T-helper 1 cell treated with Interleukin-12 subunit alpha and Interleukin-12 subunit beta and Interleukin-4 antibody, amounts not matched to agents 30 μg/mL and 1 μg/mL, for 36 hours (primary cell): ENCODE measurements around the gene SPTB.

Experiments
- H3K27ac Mint-ChIP-seq: one replicate; pipeline ENCODE4 v1.8.0; 2021; ENCODE audit warnings: mild to moderate bottlenecking, mixed read lengths
- H3K27me3 Mint-ChIP-seq: one replicate; pipeline ENCODE4 v1.8.0; 2021; ENCODE audit warnings: low read depth, mixed read lengths
- H3K36me3 Mint-ChIP-seq: one replicate; pipeline ENCODE4 v1.8.0; 2021; ENCODE audit warnings: low read depth, mixed read lengths
- H3K4me1 Mint-ChIP-seq: one replicate; pipeline ENCODE4 v1.8.0; 2021; ENCODE audit warnings: low read depth, mixed read lengths
- H3K4me3 Mint-ChIP-seq: one replicate; pipeline ENCODE4 v1.8.0; 2021; ENCODE audit warnings: mild to moderate bottlenecking, moderate library complexity, mixed read lengths
- H3K9me3 Mint-ChIP-seq: one replicate; pipeline ENCODE4 v1.8.0; 2021; ENCODE audit warnings: mixed read lengths

SPTB gene

GRCh38 chr14:64788706-64789105 lies 91.0 kb downstream of the SPTB start:
- no peaks in the 10 kb centered on the region for H3K4me1 Mint-ChIP-seq
- H3K27ac Mint-ChIP-seq, result no peak overlapping the region
- H3K27me3 Mint-ChIP-seq, result peaks cover 5% of the 10 kb centered on the region
- no peak overlapping the region for H3K4me3 Mint-ChIP-seq
- H3K36me3 Mint-ChIP-seq, result no peaks in the 10 kb centered on the region
- H3K9me3 Mint-ChIP-seq, result no peaks in the 10 kb centered on the region

DNA sequence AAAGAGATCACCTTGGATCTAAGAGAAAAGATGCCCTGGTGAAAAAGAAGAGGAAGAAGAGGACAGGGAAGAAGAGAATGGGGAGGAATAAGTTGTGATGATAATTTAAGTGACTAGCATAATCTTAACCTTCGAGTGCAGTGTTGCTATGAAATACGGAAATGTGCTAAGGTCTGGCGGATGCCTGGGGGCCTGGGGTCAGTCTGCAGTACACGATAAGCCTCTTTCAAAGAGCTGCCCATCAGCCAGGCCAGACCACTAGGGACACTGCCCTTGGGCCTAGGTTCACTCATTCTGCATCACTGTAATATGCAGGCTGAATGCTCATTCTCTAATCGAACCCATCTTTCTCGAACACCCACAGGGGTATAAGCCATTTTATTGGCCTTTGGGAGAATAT lies 92.1 kb downstream of the SPTB start:
- H3K4me3 Mint-ChIP-seq, result no peak overlapping the region
- H3K27ac Mint-ChIP-seq, result no peak overlapping the region
- no peaks in the 10 kb centered on the region for H3K9me3 Mint-ChIP-seq
- H3K4me1 Mint-ChIP-seq, result no peaks in the 10 kb centered on the region
- H3K36me3 Mint-ChIP-seq, result no peaks in the 10 kb centered on the region
- H3K27me3 Mint-ChIP-seq, result peaks cover 5% of the 10 kb centered on the region

DNA sequence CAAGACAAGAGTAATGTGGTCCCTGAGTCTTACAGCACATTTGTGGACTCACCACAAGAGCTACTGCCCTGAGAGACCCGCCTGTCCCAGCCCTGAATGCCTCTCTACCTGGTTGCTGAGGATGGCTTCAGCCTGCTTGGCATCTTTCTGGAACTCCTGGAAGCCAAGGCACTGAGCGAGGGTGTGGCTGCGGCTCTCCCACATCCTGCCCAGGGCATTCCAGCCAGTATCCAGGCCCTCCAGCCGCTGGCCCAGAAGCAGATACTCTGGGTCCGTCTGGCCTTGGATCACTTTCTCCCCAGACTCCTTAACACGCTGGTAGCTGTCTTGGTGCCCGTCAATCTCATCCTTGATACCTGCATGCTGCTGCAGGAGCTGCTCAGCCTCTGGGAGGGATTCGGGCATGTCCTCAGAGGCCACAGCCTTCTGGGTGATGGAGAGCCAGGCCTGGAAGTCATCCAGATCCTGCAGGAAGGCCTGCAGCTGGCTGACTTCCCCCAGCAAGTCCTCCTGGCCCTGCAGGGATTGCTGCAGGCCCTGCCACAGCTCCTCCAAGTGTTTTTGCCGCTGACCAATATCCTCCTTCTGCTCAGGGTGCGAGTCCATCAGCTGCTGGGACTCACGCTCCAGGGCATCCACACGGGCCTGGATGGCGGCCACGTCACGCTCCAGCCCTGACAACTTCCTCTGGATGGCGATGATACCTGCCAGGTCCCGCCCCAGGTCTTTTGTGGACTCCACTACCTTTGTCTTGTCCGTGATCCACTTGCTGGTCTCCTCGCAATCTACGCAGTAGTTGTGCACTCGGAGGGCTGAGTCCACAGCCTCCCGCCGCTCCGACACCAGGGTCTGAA lies 93.2 kb downstream of the SPTB start:
- no peak overlapping the region for H3K27ac Mint-ChIP-seq
- no peak overlapping the region for H3K4me3 Mint-ChIP-seq
- no peaks in the 10 kb centered on the region for H3K9me3 Mint-ChIP-seq
- H3K36me3 Mint-ChIP-seq, result no peaks in the 10 kb centered on the region
- no peaks in the 10 kb centered on the region for H3K4me1 Mint-ChIP-seq
- H3K27me3 Mint-ChIP-seq, result peaks cover 5% of the 10 kb centered on the region

DNA sequence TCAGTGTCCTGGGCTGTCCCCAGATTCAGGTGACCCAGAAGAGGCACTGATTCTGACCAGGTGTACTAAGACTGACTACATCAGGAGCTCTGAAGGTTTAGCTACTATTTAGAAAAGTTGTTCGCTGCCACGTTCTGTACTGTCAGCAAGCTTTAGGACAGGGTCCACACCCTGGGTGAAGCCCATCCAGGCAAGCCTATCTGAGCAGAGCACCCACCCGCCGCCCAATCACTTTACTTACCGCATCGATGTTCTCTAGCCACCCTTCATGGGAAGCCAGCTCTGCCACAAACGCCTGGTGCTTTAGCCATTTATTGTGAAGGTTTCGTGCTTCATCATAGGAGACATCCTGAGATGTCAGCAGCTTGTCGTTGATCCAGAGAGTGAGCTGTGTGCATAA lies 95.7 kb downstream of the SPTB start:
- no peaks in the 10 kb centered on the region for H3K9me3 Mint-ChIP-seq
- no peaks in the 10 kb centered on the region for H3K36me3 Mint-ChIP-seq
- H3K27ac Mint-ChIP-seq, result no peak overlapping the region

GRCh38 chr14:64782196-64782595 lies 97.5 kb downstream of the SPTB start:
- H3K27me3 Mint-ChIP-seq, result no peaks in the 10 kb centered on the region
- H3K9me3 Mint-ChIP-seq, result no peaks in the 10 kb centered on the region
- H3K4me3 Mint-ChIP-seq, result no peak overlapping the region
- no peaks in the 10 kb centered on the region for H3K4me1 Mint-ChIP-seq
- no peaks in the 10 kb centered on the region for H3K36me3 Mint-ChIP-seq
- no peak overlapping the region for H3K27ac Mint-ChIP-seq

More for the DNA sequence above, 95.7 kb downstream of the SPTB start:
- Mint-ChIP-seq H3K4me3 (no peak overlapping the region), H3K27me3 (peaks cover 5% of the 10 kb centered on the region), H3K4me1 (no peaks in the 10 kb centered on the region)

DNA sequence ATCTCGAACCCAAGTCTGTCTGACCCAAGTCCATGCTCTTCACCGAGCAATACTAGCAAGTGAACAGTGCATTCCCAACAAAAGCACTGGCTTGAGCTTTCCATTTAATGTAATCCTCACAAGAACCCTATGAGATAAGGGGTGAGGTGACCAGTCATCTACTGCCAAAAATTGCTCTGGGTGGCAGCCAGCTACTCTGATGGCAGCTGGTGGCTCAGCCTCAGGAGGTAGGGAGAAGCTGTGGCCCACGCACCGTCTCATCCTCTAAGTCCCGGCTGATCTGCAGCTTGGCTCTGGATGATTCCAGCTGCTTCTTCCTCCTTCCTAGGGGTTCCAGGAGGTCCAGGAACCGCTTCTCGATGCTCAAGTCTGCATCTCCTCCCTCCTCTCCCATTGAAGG lies 100.2 kb downstream of the SPTB start:
- no peaks in the 10 kb centered on the region for H3K9me3 Mint-ChIP-seq
- no peak overlapping the region for H3K4me3 Mint-ChIP-seq
- no peaks in the 10 kb centered on the region for H3K36me3 Mint-ChIP-seq
- peaks cover 5% of the 10 kb centered on the region for H3K27me3 Mint-ChIP-seq
- no peak overlapping the region for H3K27ac Mint-ChIP-seq
- no peaks in the 10 kb centered on the region for H3K4me1 Mint-ChIP-seq

DNA sequence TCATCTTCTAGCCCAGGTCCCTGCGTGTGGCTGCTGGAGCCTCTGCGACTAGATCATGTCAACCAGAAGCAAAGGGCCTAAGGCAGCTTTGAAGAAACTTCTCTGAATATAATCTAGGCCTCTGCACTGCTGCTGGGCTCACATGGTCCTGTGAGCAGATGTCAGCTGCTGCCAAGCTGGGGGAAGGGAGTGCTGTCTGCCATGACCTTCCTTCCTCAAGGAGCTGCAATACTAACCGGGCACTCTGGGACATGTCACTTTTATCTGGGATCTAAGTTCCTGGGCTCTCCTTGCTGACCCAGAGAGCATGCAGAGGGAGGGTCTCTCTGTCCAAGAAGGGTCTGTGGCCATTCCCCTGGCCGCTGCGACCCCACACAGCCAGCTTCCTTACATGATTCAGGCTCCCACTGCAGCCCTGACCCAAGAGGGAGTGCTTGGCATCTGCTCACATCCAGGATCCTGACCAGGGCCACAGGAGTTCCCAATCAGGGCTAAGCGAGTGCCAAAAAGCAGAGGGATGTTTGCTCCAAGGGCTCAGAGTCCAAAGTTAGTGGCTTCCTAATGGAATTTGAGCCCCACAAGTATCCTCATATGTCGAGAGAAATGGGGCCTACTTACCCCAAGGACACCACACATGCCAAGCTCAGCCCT lies 101.5 kb downstream of the SPTB start:
- H3K4me1 Mint-ChIP-seq, result no peaks in the 10 kb centered on the region
- no peak overlapping the region for H3K27ac Mint-ChIP-seq
- no peaks in the 10 kb centered on the region for H3K9me3 Mint-ChIP-seq
- H3K4me3 Mint-ChIP-seq, result no peak overlapping the region
- H3K27me3 Mint-ChIP-seq, result peaks cover 5% of the 10 kb centered on the region
- no peaks in the 10 kb centered on the region for H3K36me3 Mint-ChIP-seq

DNA sequence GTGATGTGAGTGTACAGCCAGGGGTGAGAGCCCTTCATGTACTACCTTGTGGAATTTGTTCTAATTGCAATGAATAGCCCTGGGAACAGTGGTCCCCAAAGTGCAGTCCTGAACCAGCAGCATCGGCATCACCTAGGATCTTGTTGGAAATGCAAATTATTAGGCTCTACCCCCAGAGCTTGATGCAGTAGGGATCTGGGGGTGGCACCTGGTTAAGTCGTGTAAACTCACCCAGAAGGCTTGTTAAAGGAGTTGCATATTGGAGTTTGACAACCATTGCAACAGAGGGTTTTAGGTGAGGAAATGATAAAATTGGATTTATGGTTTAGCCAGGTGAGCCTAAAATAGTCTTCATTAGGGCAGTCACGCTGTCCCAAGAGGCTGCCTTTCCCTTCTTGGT lies 102.2 kb downstream of the SPTB start:
- Mint-ChIP-seq H3K4me3 (no peak overlapping the region), H3K36me3 (no peaks in the 10 kb centered on the region), H3K4me1 (no peaks in the 10 kb centered on the region), H3K27ac (no peak overlapping the region), H3K9me3 (no peaks in the 10 kb centered on the region), H3K27me3 (peaks cover 5% of the 10 kb centered on the region)

- H3K36me3 Mint-ChIP-seq, result no peaks in the 10 kb centered on the region
- H3K27ac Mint-ChIP-seq, result no peak overlapping the region
- H3K4me3 Mint-ChIP-seq, result no peak overlapping the region
- H3K9me3 Mint-ChIP-seq, result no peaks in the 10 kb centered on the region
- H3K4me1 Mint-ChIP-seq, result peaks cover 6% of the 10 kb centered on the region
- H3K27me3 Mint-ChIP-seq, result peaks cover 5% of the 10 kb centered on the region
Observed at GRCh38 chr14:64775081-64775777, 104.5 kb downstream of the SPTB start.

DNA sequence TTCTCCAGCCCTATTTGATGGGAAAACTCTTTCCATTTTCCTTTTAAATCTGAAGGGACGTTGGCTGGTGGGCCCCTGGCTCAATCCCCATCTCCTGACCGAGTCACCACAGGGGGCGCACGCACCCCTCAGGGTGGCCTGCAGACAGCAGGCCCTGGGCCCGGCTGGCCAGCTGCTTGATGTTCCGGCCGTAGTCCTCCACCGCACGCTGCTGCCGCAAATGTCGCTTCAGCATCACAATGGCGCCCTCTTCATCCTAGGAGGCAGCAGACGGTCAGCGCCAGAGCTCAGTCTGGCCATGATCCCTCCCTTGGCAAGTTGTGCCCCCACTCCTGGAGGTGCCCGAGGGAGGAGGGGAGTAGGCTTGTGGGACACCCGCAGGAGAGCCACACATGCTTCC lies 105.4 kb downstream of the SPTB start:
- no peak overlapping the region for H3K4me3 Mint-ChIP-seq
- H3K27ac Mint-ChIP-seq, result no peak overlapping the region
- H3K27me3 Mint-ChIP-seq, result peaks cover 5% of the 10 kb centered on the region

DNA sequence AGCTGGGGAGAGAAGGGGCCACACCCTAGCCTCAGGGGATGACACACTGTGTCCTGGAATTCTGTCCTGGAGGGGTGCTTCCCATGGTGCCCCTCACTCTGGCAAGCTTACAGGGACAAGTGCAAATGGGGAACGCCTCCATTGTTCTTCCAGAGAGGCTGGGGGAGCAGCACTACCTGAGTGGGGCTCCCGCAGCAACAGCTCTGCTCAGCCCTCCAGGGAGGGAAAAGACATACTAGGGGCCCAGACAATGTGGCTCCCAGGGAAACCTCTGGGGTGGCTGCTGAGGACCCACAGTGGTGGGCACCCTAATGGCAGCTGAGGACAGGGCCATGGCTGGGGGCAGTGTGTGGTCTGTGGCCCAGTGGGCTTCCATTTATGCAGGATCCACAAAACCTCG lies 106.1 kb downstream of the SPTB start:
- Mint-ChIP-seq H3K4me1 (peaks cover 6% of the 10 kb centered on the region), H3K36me3 (no peaks in the 10 kb centered on the region), H3K27me3 (peaks cover 5% of the 10 kb centered on the region), H3K9me3 (no peaks in the 10 kb centered on the region), H3K4me3 (no peak overlapping the region), H3K27ac (no peak overlapping the region)

More for the DNA sequence above, 105.4 kb downstream of the SPTB start:
- Mint-ChIP-seq H3K4me1 (peaks cover 6% of the 10 kb centered on the region), H3K36me3 (no peaks in the 10 kb centered on the region), H3K9me3 (no peaks in the 10 kb centered on the region)

DNA sequence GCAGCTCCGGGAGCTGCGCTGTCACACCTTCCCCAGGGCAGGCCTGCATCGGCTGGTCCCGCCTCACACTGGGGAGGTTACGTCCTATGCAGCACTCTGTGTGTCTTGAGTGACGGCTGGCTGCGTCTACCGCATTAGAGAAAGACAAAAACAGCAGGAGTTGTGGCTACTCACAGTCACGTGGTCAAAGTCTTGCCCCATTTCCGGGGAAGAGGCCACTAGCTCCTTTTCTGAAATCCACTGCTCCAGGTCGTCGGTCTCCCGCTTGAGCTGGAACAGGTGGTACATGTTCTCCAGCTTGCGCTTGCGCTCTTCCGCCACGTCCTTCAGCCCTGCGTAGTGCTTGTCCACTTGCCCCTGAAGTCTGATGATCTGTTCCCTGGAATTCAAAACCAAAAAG lies 106.7 kb downstream of the SPTB start:
- Mint-ChIP-seq H3K4me1 (peaks cover 6% of the 10 kb centered on the region), H3K9me3 (no peaks in the 10 kb centered on the region), H3K4me3 (no peak overlapping the region), H3K36me3 (no peaks in the 10 kb centered on the region), H3K27me3 (peaks cover 5% of the 10 kb centered on the region), H3K27ac (no peak overlapping the region)

GRCh38 chr14:64772397-64772950 lies 107.2 kb downstream of the SPTB start:
- H3K4me1 Mint-ChIP-seq, result peaks cover 6% of the 10 kb centered on the region
- H3K27ac Mint-ChIP-seq, result no peak overlapping the region
- no peaks in the 10 kb centered on the region for H3K36me3 Mint-ChIP-seq
- peaks cover 5% of the 10 kb centered on the region for H3K27me3 Mint-ChIP-seq
- H3K9me3 Mint-ChIP-seq, result no peaks in the 10 kb centered on the region
- no peak overlapping the region for H3K4me3 Mint-ChIP-seq

DNA sequence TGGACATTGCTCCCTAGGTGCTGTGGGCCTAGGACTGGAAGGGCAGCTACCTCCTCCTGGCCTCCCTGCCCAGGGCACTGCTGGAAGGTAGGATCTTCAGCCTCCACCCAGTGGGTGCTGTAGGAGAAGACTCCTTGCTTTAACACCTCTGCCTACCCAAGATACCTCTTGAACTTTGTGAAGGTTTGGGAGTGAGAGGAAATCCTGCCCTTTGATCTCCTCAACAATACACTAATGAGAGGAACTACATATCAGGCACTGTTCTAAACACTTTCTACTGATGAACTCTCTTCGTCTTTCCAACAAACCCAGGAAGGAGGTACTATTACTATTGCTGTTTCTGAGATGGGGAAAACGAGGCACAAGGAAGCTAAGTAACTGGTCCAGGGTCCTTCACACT lies 108.5 kb downstream of the SPTB start:
- no peaks in the 10 kb centered on the region for H3K9me3 Mint-ChIP-seq
- no peak overlapping the region for H3K27ac Mint-ChIP-seq
- H3K36me3 Mint-ChIP-seq, result no peaks in the 10 kb centered on the region
- H3K27me3 Mint-ChIP-seq, result no peaks in the 10 kb centered on the region
- no peak overlapping the region for H3K4me3 Mint-ChIP-seq
- H3K4me1 Mint-ChIP-seq, result peaks cover 6% of the 10 kb centered on the region
